Trophoblast cell (in vitro differentiated cells and primary cell): ENCODE measurements around the gene CPNE6.

Experiments
- DNase-seq, 2 donors: peaks; one replicate each; pipeline ENCODE4 v3.0.0-alpha.2; 2016
- H2AFZ ChIP-seq: 2 replicates; pipeline ENCODE4 v1.6.1; 2013; ENCODE audit warnings: low read length, moderate library complexity, mild to moderate bottlenecking; ENCODE audit not compliant: insufficient read depth, poor library complexity
- H2AK5ac ChIP-seq: 2 replicates; pipeline ENCODE4 v1.6.1; 2013; ENCODE audit warnings: mild to moderate bottlenecking, low read length
- H2BK120ac ChIP-seq: 2 replicates; pipeline ENCODE4 v1.6.1; 2013; ENCODE audit warnings: low read length, mild to moderate bottlenecking, moderate library complexity; ENCODE audit not compliant: insufficient read depth, poor library complexity
- H2BK12ac ChIP-seq: 2 replicates; pipeline ENCODE4 v1.6.1; 2013; ENCODE audit warnings: mild to moderate bottlenecking, low read length, moderate library complexity
- H2BK5ac ChIP-seq: 2 replicates; pipeline ENCODE4 v1.6.1; 2013; ENCODE audit warnings: low read length, low read depth, moderate library complexity, mild to moderate bottlenecking; ENCODE audit not compliant: poor library complexity
- H3K14ac ChIP-seq: 2 replicates; pipeline ENCODE4 v1.6.1; 2013; ENCODE audit warnings: mild to moderate bottlenecking, low read length
- H3K18ac ChIP-seq: 2 replicates; pipeline ENCODE4 v1.6.1; 2013; ENCODE audit warnings: mild to moderate bottlenecking, low read length
- H3K23ac ChIP-seq: 2 replicates; pipeline ENCODE4 v1.6.1; 2013; ENCODE audit warnings: low read length
- H3K27ac ChIP-seq: 2 replicates; pipeline ENCODE4 v1.5.1; 2013; ENCODE audit warnings: low read depth, mild to moderate bottlenecking, inconsistent platforms, low read length, moderate library complexity
- H3K27me3 ChIP-seq: 2 replicates; pipeline ENCODE4 v1.6.1; 2013; ENCODE audit warnings: inconsistent platforms, mild to moderate bottlenecking, low read length, moderate library complexity; ENCODE audit not compliant: insufficient read depth
- H3K36me3 ChIP-seq, 2 experiments: 1 replicate in 1 of 2; 2 replicates in 1 of 2; pipeline ENCODE4 v1.6.1; 2013; ENCODE audit warnings: low read length in 2 of 2, mild to moderate bottlenecking in 2 of 2, moderate library complexity in 1 of 2; ENCODE audit not compliant: insufficient read depth in 2 of 2, control insufficient read depth in 1 of 2
- H3K4ac ChIP-seq: 2 replicates; pipeline ENCODE4 v1.6.1; 2013; ENCODE audit warnings: low read depth, mild to moderate bottlenecking, low read length, moderate library complexity
- H3K4me1 ChIP-seq, 2 experiments: 1 replicate in 1 of 2; 2 replicates in 1 of 2; pipeline ENCODE4 v1.6.1; 2013; ENCODE audit warnings: low read length in 2 of 2, mild to moderate bottlenecking in 2 of 2, moderate library complexity in 1 of 2; ENCODE audit not compliant: insufficient read depth in 2 of 2, control insufficient read depth in 1 of 2
- H3K4me2 ChIP-seq: 2 replicates; pipeline ENCODE4 v1.6.1; 2013; ENCODE audit warnings: inconsistent platforms, mild to moderate bottlenecking, low read length, moderate library complexity
- H3K4me3 ChIP-seq: 2 replicates; pipeline ENCODE4 v1.5.1; 2013; ENCODE audit warnings: mild to moderate bottlenecking, low read depth, low read length, inconsistent platforms
- H3K79me1 ChIP-seq: one replicate; pipeline ENCODE4 v1.6.1; 2013; ENCODE audit warnings: low read length
- H3K79me2 ChIP-seq: 2 replicates; pipeline ENCODE4 v1.6.1; 2013; ENCODE audit warnings: low read length, mild to moderate bottlenecking; ENCODE audit not compliant: control insufficient read depth, insufficient read depth, poor library complexity
- H3K9ac ChIP-seq: 2 replicates; pipeline ENCODE4 v1.6.1; 2013; ENCODE audit warnings: mild to moderate bottlenecking, low read length
- H3K9me3 ChIP-seq: 2 replicates; pipeline ENCODE4 v1.6.1; 2013; ENCODE audit warnings: low read depth, mild to moderate bottlenecking, control low read depth, inconsistent platforms, low read length; ENCODE audit not compliant: insufficient read depth
- H4K12ac ChIP-seq: 2 replicates; pipeline ENCODE4 v1.6.1; 2013; ENCODE audit warnings: low read depth, mild to moderate bottlenecking, low read length, moderate library complexity
- H4K8ac ChIP-seq: 2 replicates; pipeline ENCODE4 v1.6.1; 2013; ENCODE audit warnings: low read depth, mild to moderate bottlenecking, low read length, moderate library complexity
- H4K91ac ChIP-seq: one replicate; pipeline ENCODE4 v1.6.1; 2013; ENCODE audit warnings: low read depth, mild to moderate bottlenecking, low read length, moderate library complexity
- WGBS: extraction: QIAGEN DNeasy Blood & Tissue Kit; methylation state at CpG from one replicate; pipeline ENCODE4 v1.1.7; 2013; ENCODE audit warnings: missing lambda C conversion rate; ENCODE audit not compliant: insufficient read length, insufficient coverage; ENCODE audit errors: extremely low coverage; 5-methylcytosine and 5-hydroxymethylcytosine counted together

The CPNE6 gene

DNA sequence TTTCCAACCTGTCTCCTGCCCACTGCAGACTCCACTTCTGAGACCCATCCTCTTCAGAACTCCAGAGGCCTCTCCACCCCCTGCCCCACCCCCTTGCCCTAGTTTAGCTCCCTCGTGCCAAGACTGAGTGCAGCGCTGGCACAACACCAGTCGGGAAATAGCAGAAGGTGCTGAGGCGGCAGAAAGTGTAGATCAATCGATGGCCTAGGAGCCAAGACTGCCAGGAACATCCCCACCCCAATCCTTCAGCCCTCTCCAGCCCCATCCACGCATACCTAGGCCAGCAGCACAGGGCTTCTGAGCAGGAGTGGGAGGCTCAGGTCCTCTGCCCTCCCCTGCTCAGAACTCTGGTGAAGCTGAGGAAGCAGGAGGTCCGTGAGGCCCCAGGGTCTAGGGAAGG is 1.1 kb downstream of the CPNE6 start:
- Histone ChIP-seq H4K91ac (no peak overlapping the region), H3K27me3 (no peaks in the 10 kb centered on the region), H3K27ac (no peak overlapping the region), H3K36me3 (no peaks in the 10 kb centered on the region), H3K9ac (no peak overlapping the region), H3K4me2 (no peak overlapping the region), H2BK5ac (no peak overlapping the region), H3K79me1 (no peaks in the 10 kb centered on the region), H2AK5ac (no peak overlapping the region), H3K79me2 (no peaks in the 10 kb centered on the region), H3K18ac (no peak overlapping the region), H4K12ac (no peak overlapping the region), H2BK120ac (no peak overlapping the region), H3K4me1 (no peaks in the 10 kb centered on the region), H2AFZ (no peak overlapping the region), H3K4me3 (no peak overlapping the region), H3K4ac (no peak overlapping the region), H3K23ac (no peak overlapping the region), H2BK12ac (no peak overlapping the region), H4K8ac (no peak overlapping the region), H3K9me3 (peaks cover 3% of the 10 kb centered on the region), H3K14ac (no peak overlapping the region)
- WGBS = no CpG with 5 or more reads among the region's 7 CpGs
- DNase-seq = no peak

DNA sequence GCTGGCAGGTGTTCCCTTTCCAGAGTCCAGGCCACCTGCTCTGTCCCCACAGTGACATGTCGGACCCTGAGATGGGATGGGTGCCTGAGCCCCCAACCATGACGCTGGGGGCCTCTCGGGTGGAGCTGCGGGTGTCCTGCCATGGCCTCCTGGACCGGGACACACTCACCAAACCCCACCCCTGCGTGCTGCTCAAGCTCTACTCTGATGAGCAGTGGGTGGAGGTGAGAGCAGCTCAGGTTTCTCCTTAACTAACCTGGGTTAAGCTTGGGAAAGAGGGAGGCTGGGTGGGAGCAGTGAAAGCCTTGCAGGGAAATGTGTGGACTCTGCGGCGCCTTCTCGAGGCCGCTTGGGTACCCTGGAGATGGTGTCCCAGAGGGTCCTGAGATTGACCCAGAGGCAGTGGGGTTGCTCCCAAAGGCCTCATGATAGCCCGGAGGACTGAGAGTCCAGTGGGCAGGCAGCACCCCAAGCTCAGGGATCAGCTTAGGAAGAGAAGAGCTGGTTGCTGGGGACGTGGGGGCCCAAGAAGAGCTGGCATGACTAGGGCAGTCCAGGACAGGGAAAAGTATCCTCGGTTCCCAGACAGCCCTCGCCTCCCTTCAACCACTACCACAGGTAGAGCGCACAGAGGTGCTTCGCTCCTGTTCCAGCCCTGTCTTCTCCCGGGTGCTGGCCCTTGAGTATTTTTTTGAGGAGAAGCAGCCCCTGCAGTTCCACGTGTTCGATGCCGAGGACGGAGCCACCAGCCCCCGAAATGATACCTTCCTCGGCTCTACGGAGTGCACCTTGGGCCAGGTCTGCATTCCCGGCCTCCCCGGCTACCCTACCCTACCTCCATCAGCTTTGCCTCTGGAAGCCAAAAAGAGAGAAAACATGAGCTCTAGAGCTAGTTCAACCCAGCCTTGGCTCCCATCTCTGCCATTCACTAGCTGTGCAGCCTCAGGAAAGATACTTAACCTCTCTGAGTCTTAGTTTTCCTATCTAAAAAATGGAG is 1.8 kb downstream of the CPNE6 start:
- Histone ChIP-seq H2BK12ac (no peak overlapping the region), H3K79me1 (no peaks in the 10 kb centered on the region), H3K36me3 (no peaks in the 10 kb centered on the region), H2AK5ac (no peak overlapping the region), H3K18ac (no peak overlapping the region), H2BK5ac (no peak overlapping the region), H3K4me2 (no peak overlapping the region), H4K8ac (no peak overlapping the region), H4K12ac (no peak overlapping the region), H3K14ac (no peak overlapping the region), H4K91ac (no peak overlapping the region), H3K4me3 (no peak overlapping the region), H3K79me2 (no peaks in the 10 kb centered on the region), H3K9ac (no peak overlapping the region), H3K4ac (no peak overlapping the region), H3K4me1 (no peaks in the 10 kb centered on the region), H3K27ac (no peak overlapping the region), H3K23ac (no peak overlapping the region), H2BK120ac (no peak overlapping the region), H2AFZ (no peak overlapping the region), H3K9me3 (peaks cover 3% of the 10 kb centered on the region), H3K27me3 (no peaks in the 10 kb centered on the region)
- no CpG with 5 or more reads among the region's 26 CpGs for WGBS
- DNase-seq = no peak

DNA sequence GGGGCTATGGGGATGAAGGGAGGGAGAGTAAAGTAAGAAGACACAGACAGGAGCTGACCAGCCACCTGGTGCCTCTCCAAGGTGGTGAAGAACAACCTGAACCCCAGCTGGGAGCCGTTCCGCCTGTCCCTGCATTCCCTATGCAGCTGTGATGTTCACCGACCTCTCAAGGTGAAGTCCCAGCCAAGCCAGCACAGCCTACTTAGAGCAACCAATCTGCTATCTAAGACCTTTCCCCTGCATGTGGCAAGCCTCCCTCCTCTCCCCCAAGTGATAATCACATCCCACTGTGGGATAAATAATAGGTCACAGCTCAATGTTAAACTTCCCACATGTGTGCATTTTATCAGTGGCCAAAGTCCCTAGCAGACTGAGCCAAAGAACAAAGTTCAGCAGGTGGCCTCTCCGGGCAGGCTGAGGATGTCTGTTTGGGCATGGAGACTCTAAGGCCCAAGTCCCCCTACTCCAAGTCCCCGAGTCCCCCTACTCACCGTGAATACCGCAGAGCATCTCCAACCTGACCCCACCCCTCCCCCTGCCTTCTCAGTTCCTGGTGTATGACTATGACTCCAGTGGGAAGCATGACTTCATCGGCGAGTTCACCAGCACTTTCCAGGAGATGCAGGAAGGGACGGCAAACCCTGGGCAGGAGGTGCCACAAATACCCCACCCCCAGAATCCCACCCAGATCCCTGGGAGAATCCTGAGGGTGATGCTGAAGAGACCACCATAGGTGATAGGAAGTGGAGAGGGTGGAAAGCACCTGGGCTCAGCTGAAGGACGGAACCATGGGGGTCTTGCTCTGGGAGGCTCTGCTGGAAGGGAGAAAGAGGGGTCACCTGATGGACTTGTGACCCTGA is 3.5 kb downstream of the CPNE6 start:
- no peak overlapping the region for H3K23ac ChIP-seq
- no peak overlapping the region for H3K18ac ChIP-seq
- H3K4me2 ChIP-seq = no peak overlapping the region
- H3K9ac ChIP-seq = no peak overlapping the region
- H4K8ac ChIP-seq = no peak overlapping the region
- H3K79me2 ChIP-seq = no peaks in the 10 kb centered on the region
- no peak overlapping the region for H2BK12ac ChIP-seq
- no peaks in the 10 kb centered on the region for H3K36me3 ChIP-seq
- H2AK5ac ChIP-seq = no peak overlapping the region
- no peak overlapping the region for H4K91ac ChIP-seq
- no peak overlapping the region for H2AFZ ChIP-seq
- DNase-seq = no peak
- no peak overlapping the region for H4K12ac ChIP-seq
- H3K4me1 ChIP-seq = no peaks in the 10 kb centered on the region
- H3K4me3 ChIP-seq = no peak overlapping the region
- H2BK120ac ChIP-seq = no peak overlapping the region
- no peak overlapping the region for H3K27ac ChIP-seq
- no peaks in the 10 kb centered on the region for H3K27me3 ChIP-seq
- H2BK5ac ChIP-seq = no peak overlapping the region
- H3K9me3 ChIP-seq = peaks cover 3% of the 10 kb centered on the region
- no peaks in the 10 kb centered on the region for H3K79me1 ChIP-seq
- no peak overlapping the region for H3K14ac ChIP-seq
- WGBS = no CpG with 5 or more reads among the region's 11 CpGs
- no peak overlapping the region for H3K4ac ChIP-seq

DNA sequence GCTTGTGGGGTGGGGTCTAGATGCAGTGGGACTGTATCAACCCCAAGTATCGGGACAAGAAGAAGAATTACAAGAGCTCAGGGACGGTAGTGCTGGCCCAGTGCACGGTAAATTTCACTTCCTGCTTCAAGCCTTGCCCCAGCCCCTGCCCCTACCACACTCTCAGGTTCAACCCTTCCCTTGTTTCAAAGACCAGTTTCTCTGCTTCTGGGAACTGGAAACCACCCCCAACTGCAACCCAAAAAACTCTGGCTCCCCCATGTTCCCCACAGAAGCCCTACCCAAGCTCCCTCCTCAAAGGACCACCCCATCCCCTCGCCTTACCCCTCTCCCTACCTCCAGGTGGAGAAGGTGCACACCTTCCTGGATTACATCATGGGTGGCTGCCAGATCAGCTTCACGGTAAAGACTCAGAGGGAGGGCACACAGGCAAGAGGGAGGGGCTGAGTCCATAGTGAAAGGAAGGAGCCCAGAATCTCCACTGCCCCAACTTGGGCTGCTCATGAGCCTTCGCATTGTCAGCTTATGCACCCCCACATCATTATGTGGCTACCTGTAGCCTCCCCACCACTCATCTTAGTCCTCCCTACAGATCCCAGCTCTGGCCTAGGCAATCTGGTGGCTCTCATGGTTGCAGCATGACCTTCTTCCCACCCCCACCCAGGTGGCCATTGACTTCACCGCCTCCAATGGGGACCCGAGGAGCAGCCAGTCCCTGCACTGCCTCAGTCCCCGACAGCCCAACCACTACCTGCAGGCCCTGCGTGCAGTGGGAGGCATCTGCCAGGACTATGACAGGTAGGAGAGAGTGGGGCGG is 4.3 kb downstream of the CPNE6 start:
- Histone ChIP-seq H2BK12ac (no peak overlapping the region), H3K18ac (no peak overlapping the region), H2BK120ac (no peak overlapping the region), H3K4me3 (no peak overlapping the region), H3K79me1 (no peaks in the 10 kb centered on the region), H2AFZ (no peak overlapping the region), H2AK5ac (no peak overlapping the region), H3K4me1 (peaks cover 0 to under 1% of the 10 kb centered on the region in 2 experiments), H2BK5ac (no peak overlapping the region), H3K4me2 (no peak overlapping the region), H4K91ac (no peak overlapping the region), H3K27me3 (peaks cover 2% of the 10 kb centered on the region), H3K36me3 (no peaks in the 10 kb centered on the region), H3K9ac (no peak overlapping the region), H4K8ac (no peak overlapping the region), H4K12ac (no peak overlapping the region), H3K9me3 (peaks cover 3% of the 10 kb centered on the region), H3K4ac (no peak overlapping the region), H3K27ac (no peak overlapping the region), H3K23ac (no peak overlapping the region), H3K79me2 (no peaks in the 10 kb centered on the region), H3K14ac (no peak overlapping the region)
- DNase-seq = no peak
- WGBS = no CpG with 5 or more reads among the region's 11 CpGs
